ENCODE results near the gene FAM234A.
A peak's percentile ranks its signal among the peaks of the same experiment; 100 is the strongest.

FAM234A gene

GRCh38 chr16:242281-242680 is 7.7 kb downstream of the FAM234A start:
- H3K27me3 ChIP-seq: no peaks in the 10 kb centered on the region
- TF ChIP-seq CTCF (IDR thresholded peaks at IDR 0.05): no peak
- peaks cover 14 to 30% of the 10 kb centered on the region in 2 experiments for H3K4me1 ChIP-seq (ENCODE audit: control insufficient read depth in 1 of 2, insufficient read depth in 1 of 2, low read depth in 1 of 2, low read length in 1 of 2)
- H3K27ac ChIP-seq: peak overlapping the region; percentile 39
- H3K4me3 ChIP-seq (ENCODE audit: low read depth in 1 of 2, low read length in 1 of 2): no peak overlapping the region
- H3K9me3 ChIP-seq: no peaks in the 10 kb centered on the region
- H3K36me3 ChIP-seq: no peaks in the 10 kb centered on the region

GRCh38 chr16:243348-243747 is 8.7 kb downstream of the FAM234A start:
- no peak overlapping the region for H3K4me3 ChIP-seq (ENCODE audit: low read depth in 1 of 2, low read length in 1 of 2)
- no peak for TF ChIP-seq CTCF (IDR thresholded peaks at IDR 0.05)

GRCh38 chr16:245105-245504 is 10.5 kb downstream of the FAM234A start:
- peaks cover 14 to 30% of the 10 kb centered on the region in 2 experiments for H3K4me1 ChIP-seq (ENCODE audit: control insufficient read depth in 1 of 2, insufficient read depth in 1 of 2, low read depth in 1 of 2, low read length in 1 of 2)
- no peaks in the 10 kb centered on the region for H3K27me3 ChIP-seq
- H3K27ac ChIP-seq: peak overlapping the region; percentile 60
- no peaks in the 10 kb centered on the region for H3K9me3 ChIP-seq
- TF ChIP-seq CTCF (IDR thresholded peaks at IDR 0.05): no peak
- no peak overlapping the region for H3K4me3 ChIP-seq (ENCODE audit: low read depth in 1 of 2, low read length in 1 of 2)
- no peaks in the 10 kb centered on the region for H3K36me3 ChIP-seq

More at GRCh38 chr16:243348-243747, 8.7 kb downstream of the FAM234A start:
- Histone ChIP-seq H3K27me3 (no peaks in the 10 kb centered on the region), H3K4me1 (ENCODE audit: control insufficient read depth in 1 of 2, insufficient read depth in 1 of 2, low read depth in 1 of 2, low read length in 1 of 2) (peaks cover 14 to 30% of the 10 kb centered on the region in 2 experiments), H3K9me3 (no peaks in the 10 kb centered on the region), H3K27ac (no peak overlapping the region), H3K36me3 (no peaks in the 10 kb centered on the region)

- no peak overlapping the region for H3K27ac ChIP-seq
- H3K4me3 ChIP-seq (ENCODE audit: low read depth in 1 of 2, low read length in 1 of 2): no peak overlapping the region
- H3K9me3 ChIP-seq: no peaks in the 10 kb centered on the region
- no peaks in the 10 kb centered on the region for H3K36me3 ChIP-seq
- peaks cover 19 to 30% of the 10 kb centered on the region in 2 experiments for H3K4me1 ChIP-seq (ENCODE audit: control insufficient read depth in 1 of 2, insufficient read depth in 1 of 2, low read depth in 1 of 2, low read length in 1 of 2)
- no peak for TF ChIP-seq CTCF (IDR thresholded peaks at IDR 0.05)
- no peaks in the 10 kb centered on the region for H3K27me3 ChIP-seq
These were observed 12.4 kb downstream of the FAM234A start for GRCh38 chr16:247027-247426.

- no peak overlapping the region for H3K4me3 ChIP-seq (ENCODE audit: low read depth in 1 of 2, low read length in 1 of 2)
- H3K27ac ChIP-seq: no peak overlapping the region
- H3K27me3 ChIP-seq: no peaks in the 10 kb centered on the region
- H3K36me3 ChIP-seq: no peaks in the 10 kb centered on the region
- H3K4me1 ChIP-seq (ENCODE audit: control insufficient read depth in 1 of 2, insufficient read depth in 1 of 2, low read depth in 1 of 2, low read length in 1 of 2): peaks cover 27 to 35% of the 10 kb centered on the region in 2 experiments
- no peak for TF ChIP-seq CTCF (IDR thresholded peaks at IDR 0.05)
- H3K9me3 ChIP-seq: no peaks in the 10 kb centered on the region
These were observed 14.8 kb downstream of the FAM234A start for GRCh38 chr16:249431-249830.
